Measurements from ENCODE around the gene TMPRSS3.

The TMPRSS3 gene

DNA sequence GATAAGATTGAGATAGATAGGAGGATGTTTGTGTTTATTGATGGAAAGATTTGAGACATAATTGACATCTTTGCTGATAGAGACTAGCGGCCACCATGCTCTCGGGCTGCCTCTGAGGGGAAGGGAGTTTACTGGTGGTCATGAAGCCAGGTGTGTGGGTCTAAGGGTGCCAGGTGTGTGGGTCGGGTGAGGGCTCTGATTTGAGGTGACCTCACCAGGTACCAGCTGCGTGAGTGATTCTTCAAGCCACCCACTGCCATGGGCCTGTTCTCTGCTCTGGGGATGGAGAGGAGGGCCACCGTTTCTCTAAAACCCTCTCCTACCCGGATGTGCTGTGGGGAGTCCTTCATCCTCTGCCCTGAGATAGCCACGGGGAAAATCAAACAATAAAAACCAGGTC lies 11.0 kb upstream of the TMPRSS3 start:
- no peak for DNase-seq

GRCh38 chr21:42406201-42406621 lies 10.4 kb upstream of the TMPRSS3 start:
- no peak for DNase-seq

DNA sequence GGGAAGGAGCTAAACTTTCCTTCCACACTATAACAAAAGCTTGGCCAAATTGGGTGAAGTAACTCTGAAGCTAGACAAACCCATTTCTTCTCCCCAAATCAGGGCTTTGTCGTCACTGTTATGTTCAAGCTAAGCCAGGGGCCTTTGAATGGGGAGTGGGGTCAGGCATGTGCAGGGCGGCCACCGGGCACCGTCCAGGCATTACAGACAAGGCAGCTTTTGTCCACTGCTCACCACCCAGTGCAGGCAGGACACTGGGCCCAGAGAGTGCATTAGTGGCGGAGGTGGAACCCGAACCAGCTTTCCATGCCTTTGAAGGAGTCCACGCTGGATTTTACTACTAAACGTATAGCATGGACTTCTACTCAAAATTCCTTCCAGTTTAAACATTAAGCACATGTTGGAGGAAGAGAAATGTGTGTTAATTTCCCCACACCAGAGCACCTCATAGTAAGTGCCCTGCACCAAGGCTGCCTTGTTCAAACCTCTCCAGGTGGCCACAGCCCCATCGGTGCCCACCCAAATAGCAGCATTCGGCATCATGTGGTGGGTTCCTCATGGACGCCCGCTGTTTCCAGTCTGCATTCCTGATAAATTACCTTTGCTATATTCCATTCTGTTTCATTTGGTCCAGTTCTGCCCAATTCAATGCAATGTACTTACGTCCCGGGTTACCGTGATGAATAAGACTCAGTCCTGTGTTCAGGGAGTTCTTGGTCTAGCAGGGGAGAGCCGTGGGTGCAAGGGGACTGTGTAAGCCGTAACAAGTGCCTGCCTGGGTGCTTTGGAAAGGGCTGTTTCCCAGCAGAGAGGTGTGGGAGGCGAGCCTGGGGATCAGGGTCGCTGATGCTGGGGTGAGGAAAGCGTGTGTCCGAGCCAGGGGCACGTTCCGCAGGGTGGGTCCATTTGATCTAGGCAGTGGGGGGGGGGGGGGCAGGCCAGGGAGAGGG lies 9.5 kb upstream of the TMPRSS3 start:
- DNase-seq, result no peak

GRCh38 chr21:42404539-42404938 lies 8.7 kb upstream of the TMPRSS3 start:
- DNase-seq, result no peak

GRCh38 chr21:42403611-42404231 lies 7.9 kb upstream of the TMPRSS3 start, which contains the start of gene UBASH3A:
TSS of gene UBASH3A (plus strand) at chr21:42403902. CDS start at chr21:42403946, 44 bp downstream.
- no peak for DNase-seq

GRCh38 chr21:42401820-42402251 lies 6.0 kb upstream of the TMPRSS3 start:
- no peak for DNase-seq

DNA sequence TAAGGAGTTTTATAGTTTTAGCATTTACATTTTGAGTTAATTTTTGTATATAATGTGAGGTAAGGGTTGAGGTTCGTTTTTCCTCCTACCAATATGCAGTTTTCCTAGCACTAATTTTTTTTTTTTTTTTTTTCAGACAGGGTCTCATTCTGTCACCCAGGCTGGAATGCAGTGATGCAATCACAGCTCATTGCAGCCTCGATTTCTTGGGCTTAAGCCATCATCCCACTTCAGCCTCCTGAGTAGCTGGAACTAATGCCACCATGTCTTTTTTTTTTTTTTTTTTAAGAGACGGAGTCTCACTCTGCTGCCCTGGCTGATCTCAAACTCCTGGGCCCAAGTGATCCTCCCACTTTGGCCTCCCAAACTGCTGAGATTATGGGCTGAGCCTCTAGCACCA lies 5.3 kb upstream of the TMPRSS3 start:
- DNase-seq, result no peak

- no peak for DNase-seq
Measured at GRCh38 chr21:42400525-42400924, 4.7 kb upstream of the TMPRSS3 start.

DNA sequence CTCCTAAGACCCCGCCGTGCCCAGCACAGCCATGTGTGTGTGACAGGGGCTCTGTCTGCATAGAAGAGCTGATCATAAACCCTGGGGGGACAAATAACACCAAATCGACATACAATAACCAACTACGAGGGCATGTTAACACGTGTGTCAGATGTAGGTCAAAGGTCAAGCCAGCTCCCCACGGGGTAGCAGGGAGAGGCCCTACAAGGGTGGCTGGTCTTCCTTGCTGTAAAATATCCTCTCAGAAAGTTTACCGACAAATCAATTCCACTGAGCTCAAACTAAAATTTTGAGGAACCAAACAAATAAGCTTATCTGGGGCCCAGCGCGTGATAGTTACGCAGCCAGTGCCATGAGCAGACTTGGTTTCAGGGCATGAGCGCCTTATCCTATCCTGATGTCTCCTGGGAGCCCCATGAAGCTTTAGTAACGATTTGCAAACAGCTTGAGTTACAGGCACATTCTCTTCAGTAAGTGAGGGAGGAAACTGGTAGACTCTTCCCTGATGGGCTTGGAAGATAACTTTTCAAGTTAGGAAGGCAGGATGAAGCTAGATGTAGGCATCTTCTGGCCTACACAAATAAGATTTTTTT lies 2.7 kb upstream of the TMPRSS3 start:
- no peak for DNase-seq

- DNase-seq, result no peak
Measured at GRCh38 chr21:42397746-42398394, 2.0 kb upstream of the TMPRSS3 start.

GRCh38 chr21:42396799-42397745 lies 1.2 kb upstream of the TMPRSS3 start:
- no peak for DNase-seq

DNA sequence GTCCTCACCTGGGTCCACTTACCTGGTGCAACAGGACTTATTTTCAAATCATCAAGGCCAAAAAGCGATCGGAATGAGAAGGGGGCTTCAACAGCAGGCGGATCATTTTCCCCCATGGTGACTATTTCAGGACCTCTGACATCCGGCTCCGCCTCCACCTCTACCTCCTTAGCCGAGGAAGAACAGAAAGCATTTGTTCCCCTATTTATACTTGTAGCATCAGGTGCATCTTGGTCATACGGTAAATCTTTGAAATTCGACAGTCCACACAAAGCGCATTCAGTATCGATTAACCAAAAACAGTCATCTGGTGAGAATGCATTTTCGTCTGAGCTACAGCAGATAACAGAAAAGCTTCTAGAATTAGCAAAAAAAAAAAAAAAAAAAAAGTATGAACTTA lies 550 bp downstream of the TMPRSS3 start:
- no peak for DNase-seq

DNA sequence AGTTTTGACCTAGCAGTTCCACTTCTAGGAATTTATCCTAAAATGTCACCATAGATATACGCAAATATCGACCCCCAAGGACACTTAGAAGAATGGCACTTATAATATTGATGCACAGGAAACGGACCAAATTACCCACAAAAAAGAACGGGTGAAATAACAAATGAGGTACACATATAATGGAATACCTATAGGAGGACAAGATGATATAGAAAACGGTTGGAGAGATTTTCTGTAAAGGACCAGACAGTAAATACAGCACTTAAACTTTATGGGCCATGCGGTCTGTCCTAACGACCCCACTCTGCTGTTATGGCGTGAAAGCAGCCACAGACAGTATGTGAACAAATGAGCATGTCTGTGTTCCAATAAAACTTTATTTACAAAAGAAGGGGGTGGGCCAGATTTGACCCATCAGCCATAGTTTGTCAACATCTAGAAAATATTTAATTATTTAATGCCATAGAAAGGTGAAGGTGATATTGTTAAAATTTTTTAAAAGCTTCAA lies 2.4 kb downstream of the TMPRSS3 start:
- no peak for DNase-seq

- no peak for DNase-seq
Measured at GRCh38 chr21:42392731-42393442, 3.0 kb downstream of the TMPRSS3 start.

- no peak for DNase-seq
Measured at GRCh38 chr21:42391297-42391696, 4.6 kb downstream of the TMPRSS3 start.

DNA sequence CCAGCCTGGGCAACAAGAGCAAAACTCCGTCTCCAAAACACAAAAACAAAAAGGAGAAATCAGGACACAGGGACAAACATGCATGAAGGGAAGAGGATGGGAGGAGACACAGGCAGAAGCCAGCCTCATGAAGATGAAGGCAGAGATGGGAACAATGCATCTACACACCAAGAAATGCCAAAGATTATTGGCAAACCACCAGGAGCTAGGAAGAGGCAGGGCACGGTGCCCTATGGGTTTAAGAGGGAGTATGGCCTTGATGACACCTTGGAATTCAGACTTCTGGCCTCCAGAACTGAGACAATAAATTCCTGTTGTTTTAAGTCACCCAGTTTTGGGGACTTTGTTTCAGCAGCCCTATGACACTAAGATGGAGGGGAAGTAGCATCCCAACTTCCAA lies 5.2 kb downstream of the TMPRSS3 start:
- no peak for DNase-seq

- no peak for DNase-seq
Measured at GRCh38 chr21:42390193-42390592, 5.7 kb downstream of the TMPRSS3 start.

DNA sequence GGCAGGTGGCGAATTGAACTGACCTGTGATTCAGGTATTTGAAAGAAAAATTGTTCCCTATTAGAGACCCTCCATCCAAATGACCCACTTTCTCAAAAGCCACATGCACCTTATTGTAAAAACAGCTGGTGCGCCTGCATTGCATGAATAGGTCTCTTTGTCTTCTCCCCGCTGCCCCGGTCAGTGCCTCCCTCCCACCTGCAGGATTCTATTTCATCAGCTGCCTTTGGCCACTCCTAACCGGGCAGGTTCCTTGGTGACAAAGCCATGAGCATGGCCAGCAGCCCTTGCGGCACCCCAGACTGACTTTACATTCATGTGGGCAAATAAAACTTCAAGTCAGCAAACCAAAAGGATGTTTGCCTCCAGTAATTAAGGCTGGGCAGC lies 6.4 kb downstream of the TMPRSS3 start:
- no peak for DNase-seq

GRCh38 chr21:42388740-42389448 lies 7.0 kb downstream of the TMPRSS3 start:
- DNase-seq, result no peak

GRCh38 chr21:42387843-42388340 lies 8.0 kb downstream of the TMPRSS3 start:
- no peak for DNase-seq

Measured in SW 1271 (cell line).